Measurements from ENCODE around the gene ACSL4.
A peak's percentile ranks its signal among the peaks of the same experiment; 100 is the strongest.
"Not testable (repeated sequence)": the region's sequence is repeated elsewhere in the genome, so short reads cannot be mapped to it uniquely, and the experiment has no call there.

Gene ACSL4

GRCh38 chrX:109658391-109658790, 74.7 kb downstream of the ACSL4 start:
- no peak for FAIRE-seq

- not testable (repeated sequence) for FAIRE-seq
Observed at GRCh38 chrX:109657364-109657763, 75.7 kb downstream of the ACSL4 start.

DNA sequence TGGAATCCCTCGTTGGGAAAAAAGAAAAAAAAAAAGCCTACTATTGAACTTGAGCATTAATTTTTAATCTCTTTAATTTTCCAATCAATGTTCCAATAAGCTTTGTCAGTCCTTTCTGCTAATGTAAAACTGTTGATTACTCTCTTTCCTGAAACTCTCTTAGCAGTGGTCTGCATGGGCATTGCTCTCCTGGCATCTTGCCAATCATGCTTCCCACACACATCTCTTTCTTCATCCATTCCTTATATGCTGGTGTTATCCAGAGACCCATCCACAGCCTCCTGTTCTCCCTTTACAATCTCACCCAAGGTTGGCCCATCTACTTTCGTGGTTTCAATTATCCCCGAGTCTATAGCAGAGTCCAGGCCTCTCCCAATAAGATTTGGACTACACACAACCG, 76.3 kb downstream of the ACSL4 start:
- FAIRE-seq = no peak

- no peak for FAIRE-seq
Observed at GRCh38 chrX:109655502-109656201, 77.4 kb downstream of the ACSL4 start.

GRCh38 chrX:109654516-109655109, 78.4 kb downstream of the ACSL4 start:
- FAIRE-seq = no peak

DNA sequence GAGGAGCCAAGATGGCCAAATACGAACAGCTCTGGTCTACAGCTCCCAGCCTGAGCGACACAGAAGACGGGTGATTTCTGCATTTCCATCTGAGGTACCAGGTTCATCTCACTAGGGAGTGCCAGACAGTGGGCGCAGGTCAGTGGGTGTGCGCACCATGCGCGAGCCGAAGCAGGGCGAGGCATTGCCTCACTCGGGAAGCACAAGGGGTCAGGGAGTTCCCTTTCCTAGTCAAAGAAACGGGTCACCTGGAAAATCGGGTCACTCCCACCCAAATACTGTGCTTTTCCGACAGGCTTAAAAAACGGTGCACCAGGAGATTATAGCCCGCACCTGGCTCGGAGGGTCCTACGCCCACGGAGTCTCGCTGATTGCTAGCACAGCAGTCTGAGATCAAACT, 88.4 kb downstream of the ACSL4 start:
- not testable (repeated sequence) for FAIRE-seq

DNA sequence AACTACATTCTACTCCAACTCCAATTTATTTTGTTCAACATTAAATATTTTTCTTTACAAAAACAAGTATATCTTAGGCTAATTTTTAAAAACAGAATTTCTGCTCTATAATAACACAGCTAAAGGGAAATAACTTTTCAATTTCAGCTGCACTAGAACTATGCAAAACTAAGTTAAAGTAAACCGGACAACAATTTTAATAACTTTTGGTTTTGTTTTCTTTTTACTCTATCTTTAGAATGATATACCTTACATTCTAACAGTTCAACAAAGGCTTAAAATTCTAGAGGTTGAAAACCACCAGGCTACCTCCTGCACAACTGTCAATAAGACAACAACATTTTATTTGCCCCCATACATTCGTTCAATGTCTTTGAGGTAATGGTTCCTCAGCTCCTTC, 89.4 kb downstream of the ACSL4 start:
- FAIRE-seq = no peak

DNA sequence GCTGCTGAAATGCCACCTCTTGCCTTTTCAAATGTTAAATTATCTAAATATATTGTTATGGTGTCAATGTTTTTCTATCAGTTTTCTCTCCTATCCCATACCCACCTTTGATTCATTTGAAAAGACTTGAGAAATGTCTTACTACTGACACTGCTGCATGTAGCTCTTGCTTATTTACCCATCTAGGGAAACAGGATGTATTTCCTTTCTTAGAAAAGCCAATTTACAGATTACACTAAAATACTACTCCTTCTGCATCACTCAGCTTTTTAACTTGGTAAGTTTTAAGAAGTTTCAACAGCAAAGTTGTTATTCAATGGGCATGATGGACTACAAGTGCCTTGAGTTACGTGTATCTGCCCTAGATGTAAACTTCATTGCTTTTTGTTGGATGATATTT, 94.9 kb downstream of the ACSL4 start:
- FAIRE-seq = no peak

GRCh38 chrX:109637477-109637876, 95.6 kb downstream of the ACSL4 start:
- FAIRE-seq = not testable (repeated sequence)

- FAIRE-seq = no peak
Observed at GRCh38 chrX:109635146-109635545, 97.9 kb downstream of the ACSL4 start.

DNA sequence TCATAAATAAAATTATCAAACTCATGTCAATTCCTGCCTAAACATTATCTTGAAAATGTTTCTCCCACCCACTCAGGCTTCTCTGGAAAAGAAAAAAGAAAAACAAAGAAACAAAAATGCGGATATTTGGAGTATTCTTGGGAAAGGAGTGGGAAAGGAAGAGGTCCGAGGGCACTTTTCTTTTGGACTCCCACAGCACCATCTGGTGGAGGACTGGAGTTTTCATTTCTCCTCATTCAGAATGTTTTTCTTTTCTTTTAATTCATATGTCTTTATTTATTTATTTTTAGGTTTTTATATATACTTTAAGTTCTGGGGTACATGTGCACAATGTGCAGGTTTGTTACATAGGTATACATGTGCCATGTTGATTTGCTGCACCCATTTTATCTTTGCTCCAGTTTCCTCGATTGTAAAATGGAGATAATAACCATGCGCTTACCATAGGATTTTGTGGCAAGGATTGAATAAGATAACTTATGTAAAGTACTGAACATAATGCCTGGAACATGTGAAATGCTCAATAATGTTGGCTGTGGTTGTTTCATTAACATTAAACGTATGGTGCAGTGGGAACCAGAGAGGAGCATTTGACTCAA, 100.1 kb downstream of the ACSL4 start:
- peak; percentile 77 for FAIRE-seq

DNA sequence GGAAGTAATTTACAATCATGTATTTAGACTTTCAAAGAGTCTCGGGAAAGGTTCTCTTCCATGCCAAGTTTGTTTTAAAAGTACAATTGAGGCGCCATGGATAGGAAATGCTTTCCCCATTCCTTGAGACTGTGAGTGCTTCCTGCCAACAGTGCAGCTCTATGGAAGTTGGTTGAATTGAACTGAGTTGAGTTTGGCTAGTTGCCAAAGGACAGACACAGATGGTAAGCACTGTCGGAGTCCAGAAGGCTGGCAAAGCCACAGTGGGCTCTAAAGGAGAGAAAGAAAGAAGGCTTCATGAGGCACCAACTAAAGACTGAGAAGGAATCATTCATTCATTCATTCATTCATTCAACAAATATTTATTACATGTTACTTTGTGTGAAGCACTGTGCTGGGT, 103.7 kb downstream of the ACSL4 start:
- FAIRE-seq = no peak

GRCh38 chrX:109626637-109627036, 106.4 kb downstream of the ACSL4 start:
- FAIRE-seq = no peak

GRCh38 chrX:109624641-109625616, 108.1 kb downstream of the ACSL4 start, which contains the start of gene KCNE5:
TSS of gene KCNE5 (minus strand) at chrX:109625172. CDS start at chrX:109625020, 152 bp downstream.
- no peak for FAIRE-seq

DNA sequence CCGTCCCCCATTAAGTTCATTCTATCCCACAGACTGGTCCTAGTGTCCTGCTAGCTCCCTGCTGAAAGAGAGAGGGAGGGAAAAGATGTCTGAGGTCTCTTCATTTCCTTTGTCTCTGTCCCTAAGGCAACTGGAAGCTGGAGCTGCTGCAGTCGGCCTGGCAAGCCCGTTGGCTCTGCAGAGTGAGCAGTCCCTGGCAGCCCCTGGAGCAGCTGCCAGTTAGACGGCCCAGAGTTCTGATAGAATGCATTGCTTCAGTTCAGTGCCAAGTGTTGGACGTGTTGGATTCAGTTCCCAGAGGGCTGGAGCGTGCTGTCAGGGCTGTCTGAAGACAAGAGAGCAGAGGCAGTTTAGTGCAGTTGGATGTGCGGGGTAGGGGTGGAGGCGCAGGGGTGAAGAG, 109.1 kb downstream of the ACSL4 start:
- FAIRE-seq = no peak

DNA sequence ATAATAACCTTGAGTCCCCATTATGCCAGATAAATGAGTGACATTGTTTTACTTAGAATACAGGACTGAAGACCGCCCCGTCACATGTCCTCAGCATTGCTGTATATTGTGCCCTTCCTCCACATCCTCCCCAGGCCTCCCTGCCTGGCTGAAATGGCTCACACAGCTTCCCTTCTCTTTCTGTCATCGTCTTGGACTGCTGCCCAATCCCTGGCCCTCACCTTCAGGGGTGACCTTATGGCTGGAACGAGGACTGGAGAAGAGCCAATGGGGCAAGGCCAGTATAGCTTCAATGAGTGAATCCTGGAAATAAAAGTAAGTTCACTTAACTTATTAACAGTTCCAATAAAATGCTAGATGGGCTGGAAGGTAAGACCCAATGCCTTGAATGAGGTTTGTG, 110.8 kb downstream of the ACSL4 start:
- FAIRE-seq = no peak

- FAIRE-seq = no peak
Observed at GRCh38 chrX:109619771-109620170, 113.3 kb downstream of the ACSL4 start.

- no peak for FAIRE-seq
Observed at GRCh38 chrX:109614951-109615350, 118.1 kb downstream of the ACSL4 start.

- FAIRE-seq = no peak
Observed at GRCh38 chrX:109601486-109601885, 131.6 kb downstream of the ACSL4 start.

- no peak for FAIRE-seq
Observed at GRCh38 chrX:109600237-109600651, 132.8 kb downstream of the ACSL4 start.

- FAIRE-seq = no peak
Observed at GRCh38 chrX:109596015-109596414, 137.0 kb downstream of the ACSL4 start.

Measured in TTC549 (cell line).